ENCODE measurements around the gene TM4SF4.

GRCh38 chr3:149493315-149494021, 19.0 kb downstream of the TM4SF4 start:
- no peak for TF ChIP-seq POLR2A (IDR thresholded peaks at IDR 0.05; ENCODE audit: low read length)
- no peak for TF ChIP-seq GATA1 (IDR thresholded peaks at IDR 0.05; ENCODE audit: low read depth, low read length)

All from erythroblast (primary cell).